ENCODE data around the gene TMEM62.
"Not testable (repeated sequence)": the region's sequence is repeated elsewhere in the genome, so short reads cannot be mapped to it uniquely, and the experiment has no call there.

Gene TMEM62

DNA sequence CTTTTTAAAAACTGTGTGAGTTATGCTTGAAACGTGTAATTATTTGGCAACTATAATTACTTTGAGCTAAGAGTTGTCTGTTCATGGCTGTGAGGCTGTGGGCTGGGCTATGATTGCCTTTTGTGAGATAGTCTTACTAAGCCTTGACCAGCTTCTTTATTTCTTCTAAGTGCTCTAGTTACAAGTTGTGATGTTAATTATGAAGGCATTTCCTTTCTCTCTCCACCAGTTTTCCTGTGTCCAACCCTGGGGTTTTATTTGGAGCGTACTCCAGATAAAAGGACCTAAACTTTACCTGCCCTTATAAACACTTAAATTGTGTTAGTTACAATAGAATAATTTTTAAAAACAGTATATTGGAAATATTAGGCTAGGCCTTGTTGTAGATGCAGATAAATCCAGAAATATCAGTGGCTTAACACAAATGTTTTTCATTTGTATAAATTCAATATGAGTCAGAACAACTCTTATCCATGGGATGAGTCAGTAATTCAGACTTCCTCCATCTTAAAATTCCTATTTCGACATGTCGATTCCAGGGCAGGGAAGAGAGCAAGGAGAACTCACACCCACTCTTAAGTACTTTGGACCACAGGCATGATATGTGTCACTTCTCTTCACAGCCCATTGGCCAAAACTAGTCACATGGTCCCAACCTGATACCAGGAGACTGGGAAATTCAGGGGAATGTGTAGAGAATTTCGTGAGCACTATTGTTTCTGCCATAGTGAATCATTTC is 17.0 kb downstream of the TMEM62 start:
- Histone ChIP-seq H3K4me3 (ENCODE audit: low read depth in 1 of 2, low read length in 2 of 2) (no peak overlapping the region), H3K36me3 (ENCODE audit: control insufficient read depth in 1 of 2, insufficient read depth in 2 of 2, low read length in 2 of 2) (peaks cover 55 to 61% of the 10 kb centered on the region in 2 donors), H3K9me3 (ENCODE audit: control insufficient read depth in 1 of 2, low read length in 2 of 2) (no peaks in the 10 kb centered on the region), H3K27ac (ENCODE audit: low read length) (no peak overlapping the region), H3K27me3 (ENCODE audit: low read depth, low read length) (no peaks in the 10 kb centered on the region), H3K4me1 (ENCODE audit: control insufficient read depth in 1 of 2, insufficient read depth in 2 of 2, low read length in 2 of 2) (no peaks in the 10 kb centered on the region)

DNA sequence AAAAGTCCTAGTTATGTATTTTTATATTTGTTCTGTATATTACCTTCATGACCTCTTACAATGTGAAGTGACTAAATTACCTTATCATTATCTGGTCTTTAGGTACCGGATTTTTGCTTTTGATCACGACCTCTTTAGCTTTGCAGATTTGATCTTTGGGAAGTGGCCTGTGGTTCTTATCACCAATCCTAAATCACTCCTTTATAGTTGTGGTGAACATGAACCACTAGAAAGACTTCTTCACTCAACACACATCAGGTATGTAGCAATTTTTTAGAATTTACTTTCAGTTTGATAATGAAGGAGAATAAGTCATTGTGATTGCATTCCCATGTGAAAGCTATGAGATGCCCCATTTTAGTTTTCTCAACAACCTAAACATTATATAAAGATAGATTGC is 18.3 kb downstream of the TMEM62 start:
- no peak overlapping the region for H3K4me3 ChIP-seq (ENCODE audit: low read depth in 1 of 2, low read length in 2 of 2)
- no peak overlapping the region for H3K27ac ChIP-seq (ENCODE audit: low read length)
- no peaks in the 10 kb centered on the region for H3K9me3 ChIP-seq (ENCODE audit: control insufficient read depth in 1 of 2, low read length in 2 of 2)
- H3K36me3 ChIP-seq (ENCODE audit: control insufficient read depth in 1 of 2, insufficient read depth in 2 of 2, low read length in 2 of 2), result peaks cover 52 to 54% of the 10 kb centered on the region in 2 donors
- no peaks in the 10 kb centered on the region for H3K4me1 ChIP-seq (ENCODE audit: control insufficient read depth in 1 of 2, insufficient read depth in 2 of 2, low read length in 2 of 2)
- no peaks in the 10 kb centered on the region for H3K27me3 ChIP-seq (ENCODE audit: low read depth, low read length)

DNA sequence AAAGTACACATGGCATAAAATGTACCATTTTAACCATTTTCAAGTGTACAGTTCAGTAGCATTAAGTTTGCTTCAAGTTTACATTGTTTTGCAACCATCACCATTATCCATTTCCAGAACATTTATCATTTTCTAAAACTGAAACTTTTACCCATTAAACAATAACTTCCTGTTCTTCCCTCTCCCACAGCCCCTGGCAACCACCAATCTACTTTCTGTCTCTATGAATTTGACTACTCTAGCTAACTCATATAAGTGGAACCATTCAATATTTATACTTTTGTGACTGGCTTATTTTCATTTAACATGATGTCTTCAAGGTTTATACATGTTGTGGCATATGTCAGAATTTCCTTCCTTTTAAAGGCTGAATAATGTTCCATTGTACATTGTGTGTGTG is 19.9 kb downstream of the TMEM62 start:
- no peaks in the 10 kb centered on the region for H3K4me1 ChIP-seq (ENCODE audit: control insufficient read depth in 1 of 2, insufficient read depth in 2 of 2, low read length in 2 of 2)
- no peaks in the 10 kb centered on the region for H3K9me3 ChIP-seq (ENCODE audit: control insufficient read depth in 1 of 2, low read length in 2 of 2)
- no peak overlapping the region for H3K27ac ChIP-seq (ENCODE audit: low read length)
- no peak overlapping the region for H3K4me3 ChIP-seq (ENCODE audit: low read depth in 1 of 2, low read length in 2 of 2)
- no peaks in the 10 kb centered on the region for H3K27me3 ChIP-seq (ENCODE audit: low read depth, low read length)
- H3K36me3 ChIP-seq (ENCODE audit: control insufficient read depth in 1 of 2, insufficient read depth in 2 of 2, low read length in 2 of 2), result peaks cover 45 to 60% of the 10 kb centered on the region in 2 donors

DNA sequence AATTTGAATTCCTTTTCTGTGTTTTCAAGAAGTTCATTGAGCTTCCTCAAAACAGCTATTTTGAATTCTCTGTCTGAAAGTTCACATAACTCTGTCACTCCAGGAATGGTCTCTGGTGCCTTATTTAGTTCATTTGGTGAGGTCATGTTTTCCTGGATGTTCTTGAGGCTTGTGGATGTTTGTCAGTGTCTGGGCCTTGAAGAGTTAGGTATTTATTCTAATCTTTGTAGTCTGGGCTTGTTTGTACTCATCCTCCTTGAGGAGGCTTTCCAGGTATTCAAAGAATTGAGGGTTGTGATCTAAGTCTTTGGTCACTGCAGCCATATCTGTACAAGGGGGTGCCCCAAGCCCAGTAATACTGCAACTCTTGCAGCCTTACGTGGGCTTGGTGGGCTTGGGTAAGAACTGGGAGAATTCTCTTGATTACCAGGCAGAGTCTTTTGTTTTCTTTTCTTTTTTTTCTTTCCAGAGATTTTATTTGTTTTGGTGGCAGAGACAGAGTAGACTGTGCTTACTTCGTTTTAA is 32.5 kb downstream of the TMEM62 start:
- H3K9me3 ChIP-seq (ENCODE audit: control insufficient read depth in 1 of 2, low read length in 2 of 2), result no peaks in the 10 kb centered on the region
- no peak overlapping the region for H3K27ac ChIP-seq (ENCODE audit: low read length)
- H3K27me3 ChIP-seq (ENCODE audit: low read depth, low read length), result no peaks in the 10 kb centered on the region
- H3K4me1 ChIP-seq (ENCODE audit: control insufficient read depth in 1 of 2, insufficient read depth in 2 of 2, low read length in 2 of 2), result no peaks in the 10 kb centered on the region
- H3K4me3 ChIP-seq (ENCODE audit: low read depth in 1 of 2, low read length in 2 of 2), result no peak overlapping the region
- peaks cover 17 to 20% of the 10 kb centered on the region in 2 donors for H3K36me3 ChIP-seq (ENCODE audit: control insufficient read depth in 1 of 2, insufficient read depth in 2 of 2, low read length in 2 of 2)

DNA sequence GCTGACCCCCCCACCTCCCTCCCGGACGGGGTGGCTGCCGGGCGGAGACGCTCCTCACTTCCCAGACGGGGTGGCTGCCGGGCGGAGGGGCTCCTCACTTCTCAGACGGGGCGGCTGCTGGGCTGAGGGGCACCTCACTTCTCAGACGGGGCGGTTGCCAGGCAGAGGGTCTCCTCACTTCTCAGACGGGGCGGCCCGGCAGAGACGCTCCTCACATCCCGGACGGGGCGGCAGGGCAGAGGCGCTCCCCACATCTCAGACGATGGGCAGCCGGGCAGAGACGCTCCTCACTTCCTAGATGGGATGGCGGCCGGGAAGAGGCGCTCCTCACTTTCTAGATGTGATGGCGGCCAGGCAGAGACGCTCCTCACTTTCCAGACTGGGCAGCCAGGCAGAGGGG is 33.9 kb downstream of the TMEM62 start:
- peaks cover 15 to 21% of the 10 kb centered on the region in 2 donors for H3K36me3 ChIP-seq (ENCODE audit: control insufficient read depth in 1 of 2, insufficient read depth in 2 of 2, low read length in 2 of 2)
- not testable (repeated sequence) for H3K27ac ChIP-seq (ENCODE audit: low read length); H3K27me3 ChIP-seq (ENCODE audit: low read depth, low read length); H3K9me3 ChIP-seq (ENCODE audit: control insufficient read depth in 1 of 2, low read length in 2 of 2); H3K4me1 ChIP-seq (ENCODE audit: control insufficient read depth in 1 of 2, insufficient read depth in 2 of 2, low read length in 2 of 2); H3K4me3 ChIP-seq (ENCODE audit: low read depth in 1 of 2, low read length in 2 of 2)

DNA sequence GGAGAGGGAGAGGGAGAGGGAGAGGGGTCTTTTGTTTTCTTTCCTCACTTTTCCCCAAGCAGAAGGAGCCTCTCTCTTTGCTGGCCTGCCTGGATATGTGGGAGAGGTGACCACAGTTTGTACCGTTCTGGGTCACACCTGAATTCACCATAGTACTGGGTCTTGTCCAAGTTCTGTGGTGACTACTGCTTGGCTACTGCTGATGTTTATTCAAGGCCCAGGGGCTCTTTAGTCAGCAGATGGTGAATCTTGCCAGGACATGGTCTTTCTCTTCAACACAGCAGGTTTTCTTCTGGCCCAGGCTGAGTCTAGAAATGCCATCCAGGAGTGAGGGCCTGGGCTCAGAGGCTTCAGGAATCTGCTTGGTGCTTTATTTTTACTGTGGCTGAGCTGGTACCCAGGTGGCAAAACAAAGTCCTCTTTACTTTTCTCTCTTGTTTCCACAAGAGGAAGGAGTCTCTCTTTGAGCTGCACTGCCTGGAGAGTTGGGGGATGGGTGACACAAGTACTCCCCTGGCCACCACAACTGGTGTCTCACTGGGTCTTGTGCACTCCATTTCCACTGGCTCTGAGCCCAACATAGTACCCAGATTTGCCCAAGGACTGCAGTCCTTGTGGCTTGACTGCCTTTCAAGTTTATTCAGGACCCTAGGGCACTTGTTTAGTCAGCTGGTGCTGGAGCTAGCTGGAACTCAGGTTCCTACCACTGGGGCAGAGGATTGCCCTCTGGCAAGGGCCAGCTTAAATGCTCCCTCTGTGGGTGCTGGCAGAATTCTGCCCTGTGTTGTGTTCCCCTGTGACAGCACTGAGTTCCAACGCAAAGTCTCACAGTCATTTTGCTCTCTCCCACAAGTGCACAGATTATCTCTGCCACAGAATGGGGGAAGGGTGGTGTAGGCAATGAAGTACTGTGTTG is 35.1 kb downstream of the TMEM62 start:
- Histone ChIP-seq H3K27ac (ENCODE audit: low read length) (no peak overlapping the region), H3K36me3 (ENCODE audit: control insufficient read depth in 1 of 2, insufficient read depth in 2 of 2, low read length in 2 of 2) (peaks cover 22 to 28% of the 10 kb centered on the region in 2 donors)

DNA sequence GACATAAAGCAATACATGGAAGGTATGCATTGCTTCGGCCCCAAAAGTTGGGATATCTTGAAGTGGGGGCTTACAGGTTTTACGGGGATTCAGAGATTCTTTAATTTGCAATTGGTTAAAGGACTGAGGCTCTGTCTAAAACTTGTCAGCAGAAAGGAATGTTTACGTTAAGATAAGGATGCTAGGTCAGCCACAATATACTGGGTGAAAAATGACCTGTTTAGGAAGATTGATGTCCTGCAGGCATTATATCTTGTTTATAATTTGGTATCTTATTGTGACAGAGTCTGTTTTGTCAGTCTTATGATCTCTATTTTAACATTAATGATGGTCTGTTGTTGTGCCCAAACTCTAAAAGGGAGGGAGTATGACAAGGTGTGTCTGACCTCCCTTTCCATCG is 36.5 kb downstream of the TMEM62 start:
- Histone ChIP-seq H3K27me3 (ENCODE audit: low read depth, low read length) (no peaks in the 10 kb centered on the region), H3K36me3 (ENCODE audit: control insufficient read depth in 1 of 2, insufficient read depth in 2 of 2, low read length in 2 of 2) (peaks cover 16 to 24% of the 10 kb centered on the region in 2 donors), H3K4me3 (ENCODE audit: low read depth in 1 of 2, low read length in 2 of 2) (no peak overlapping the region), H3K9me3 (ENCODE audit: control insufficient read depth in 1 of 2, low read length in 2 of 2) (no peaks in the 10 kb centered on the region), H3K27ac (ENCODE audit: low read length) (no peak overlapping the region), H3K4me1 (ENCODE audit: control insufficient read depth in 1 of 2, insufficient read depth in 2 of 2, low read length in 2 of 2) (no peaks in the 10 kb centered on the region)

More for the DNA sequence above, 35.1 kb downstream of the TMEM62 start:
- Histone ChIP-seq H3K4me1 (ENCODE audit: control insufficient read depth in 1 of 2, insufficient read depth in 2 of 2, low read length in 2 of 2) (no peaks in the 10 kb centered on the region), H3K27me3 (ENCODE audit: low read depth, low read length) (no peaks in the 10 kb centered on the region), H3K9me3 (ENCODE audit: control insufficient read depth in 1 of 2, low read length in 2 of 2) (no peaks in the 10 kb centered on the region), H3K4me3 (ENCODE audit: low read depth in 1 of 2, low read length in 2 of 2) (no peak overlapping the region)

DNA sequence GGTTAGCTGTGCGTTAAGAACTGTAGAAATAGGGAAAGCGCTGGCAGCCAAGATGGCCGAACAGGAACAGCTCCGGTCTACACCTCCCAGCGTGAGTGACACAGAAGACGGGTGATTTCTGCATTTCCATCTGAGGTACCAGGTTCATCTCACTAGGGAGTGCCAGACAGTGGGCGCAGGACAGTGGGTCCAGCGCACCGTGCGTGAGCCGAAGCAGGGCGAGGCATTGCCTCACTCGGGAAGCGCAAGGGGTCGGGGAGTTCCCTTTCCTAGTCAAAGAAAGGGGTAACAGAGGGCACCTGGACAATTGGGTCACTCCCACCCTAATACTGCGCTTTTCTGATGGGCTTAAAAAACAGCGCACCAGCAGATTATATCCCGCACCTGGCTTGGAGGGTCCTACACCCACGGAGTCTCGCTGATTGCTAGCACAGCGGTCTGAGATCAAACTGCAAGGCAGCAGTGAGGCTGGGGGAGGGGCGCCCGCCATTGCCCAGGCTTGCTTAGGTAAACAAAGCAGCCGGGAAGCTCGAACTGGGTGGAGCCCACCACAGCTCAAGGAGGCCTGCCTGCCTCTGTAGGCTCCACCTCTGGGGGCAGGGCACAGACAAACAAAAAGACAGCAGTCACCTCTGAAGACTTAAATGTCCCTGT is 42.4 kb downstream of the TMEM62 start:
- H3K27me3 ChIP-seq (ENCODE audit: low read depth, low read length); H3K27ac ChIP-seq (ENCODE audit: low read length); H3K9me3 ChIP-seq (ENCODE audit: control insufficient read depth in 1 of 2, low read length in 2 of 2); H3K4me1 ChIP-seq (ENCODE audit: control insufficient read depth in 1 of 2, insufficient read depth in 2 of 2, low read length in 2 of 2); H3K4me3 ChIP-seq (ENCODE audit: low read depth in 1 of 2, low read length in 2 of 2): not testable (repeated sequence)
- H3K36me3 ChIP-seq (ENCODE audit: control insufficient read depth in 1 of 2, insufficient read depth in 2 of 2, low read length in 2 of 2), result peaks cover 8 to 23% of the 10 kb centered on the region in 2 donors

DNA sequence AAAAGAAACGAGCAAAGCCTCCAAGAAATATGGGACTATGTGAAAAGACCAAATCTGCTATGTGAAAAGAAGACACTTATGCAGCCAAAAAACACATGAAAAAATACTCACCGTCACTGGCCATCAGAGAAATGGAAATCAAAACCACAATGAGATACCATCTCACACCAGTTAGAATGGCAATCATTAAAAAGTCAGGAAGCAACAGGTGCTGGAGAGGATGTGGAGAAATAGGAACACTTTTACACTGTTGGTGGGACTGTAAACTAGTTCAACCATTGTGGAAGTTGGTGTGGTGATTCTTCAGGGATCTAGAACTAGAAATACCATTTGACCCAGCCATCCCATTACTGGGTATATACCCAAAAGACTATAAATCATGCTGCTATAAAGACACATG is 43.8 kb downstream of the TMEM62 start:
- peaks cover 7 to 27% of the 10 kb centered on the region in 2 donors for H3K36me3 ChIP-seq (ENCODE audit: control insufficient read depth in 1 of 2, insufficient read depth in 2 of 2, low read length in 2 of 2)
- H3K4me1 ChIP-seq (ENCODE audit: control insufficient read depth in 1 of 2, insufficient read depth in 2 of 2, low read length in 2 of 2); H3K4me3 ChIP-seq (ENCODE audit: low read depth in 1 of 2, low read length in 2 of 2); H3K27ac ChIP-seq (ENCODE audit: low read length); H3K27me3 ChIP-seq (ENCODE audit: low read depth, low read length); H3K9me3 ChIP-seq (ENCODE audit: control insufficient read depth in 1 of 2, low read length in 2 of 2): not testable (repeated sequence)

DNA sequence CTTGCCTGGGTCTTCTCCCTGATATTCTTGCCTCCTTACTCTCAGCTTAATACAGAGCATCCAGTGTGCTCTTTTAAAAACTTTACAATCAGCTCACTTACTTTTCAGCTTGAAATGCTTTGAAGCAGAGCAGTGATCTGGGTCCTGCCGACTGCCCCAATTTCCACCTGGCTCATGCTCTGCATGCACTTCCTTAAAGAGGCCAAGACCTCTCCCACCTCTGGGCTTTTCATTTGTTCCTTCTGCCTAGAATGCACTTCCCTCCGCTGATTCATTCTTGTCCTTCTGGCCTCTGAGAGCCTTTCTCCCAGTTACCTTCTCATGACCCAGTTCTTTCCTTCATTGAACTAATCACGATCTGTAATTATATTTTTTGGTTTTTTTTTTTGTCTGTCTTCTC is 49.9 kb downstream of the TMEM62 start:
- Histone ChIP-seq H3K27me3 (ENCODE audit: low read depth, low read length) (no peaks in the 10 kb centered on the region), H3K36me3 (ENCODE audit: control insufficient read depth in 1 of 2, insufficient read depth in 2 of 2, low read length in 2 of 2) (peaks cover 0 to 25% of the 10 kb centered on the region in 2 donors), H3K27ac (ENCODE audit: low read length) (no peak overlapping the region), H3K4me3 (ENCODE audit: low read depth in 1 of 2, low read length in 2 of 2) (no peak overlapping the region), H3K9me3 (ENCODE audit: control insufficient read depth in 1 of 2, low read length in 2 of 2) (no peaks in the 10 kb centered on the region), H3K4me1 (ENCODE audit: control insufficient read depth in 1 of 2, insufficient read depth in 2 of 2, low read length in 2 of 2) (peaks cover 0 to 17% of the 10 kb centered on the region in 2 donors)

Data from muscle layer of duodenum (tissue), 2 donors.